PC-9 (cell line): Measurements from ENCODE around the gene VASP. TPM values are rescaled to one million over a fixed set of nuclear protein-coding genes. Genes with fewer than 3 reads are reported as not detected.

Source experiments
- BruUV-seq: library from RNA; stranded (reverse); fragments of 400-500 nt; replicated peaks from 2 replicates; lab custom pipeline; 2021; lab: Mats Ljungman, UMichigan
- CTCF ChIA-PET: fragments of 300-600 bp; sonication (Branson Sonifier 250); formaldehyde crosslinking; loops from one replicate; lab custom pipeline; 2022; ENCODE audit warnings: antibody characterized with exemption; lab: Charles Lee
- POLR2A ChIA-PET: fragments of 300-600 bp; sonication (Branson Sonifier 250); formaldehyde crosslinking; loops from one replicate; lab custom pipeline; 2022; ENCODE audit warnings: antibody characterized with exemption; ENCODE audit not compliant: unreplicated experiment; lab: Charles Lee
- DNase-seq, 2 experiments: peaks; one replicate each; pipeline versions ENCODE4 v3.0.0 to v3.0.0-alpha.2; 2015 to 2022; ENCODE audit warnings: mixed read lengths in 1 of 2
- H2AFZ ChIP-seq: fragments of 200-600 bp; sonication (generic); 2 replicates; pipeline ENCODE4 v1.8.1; 2017; ENCODE audit warnings: antibody characterized with exemption
- H3F3A ChIP-seq: fragments of 200-600 bp; sonication (generic); 2 replicates; pipeline ENCODE4 v1.8.1; 2017; ENCODE audit warnings: antibody characterized with exemption, mild to moderate bottlenecking, low read depth; ENCODE audit not compliant: insufficient read depth
- H3K27ac ChIP-seq: fragments of 200-600 bp; sonication (generic); 2 replicates; pipeline ENCODE4 v1.6.1; 2016; ENCODE audit warnings: mixed run types
- H3K27me3 ChIP-seq: fragments of 200-600 bp; sonication (generic); 2 replicates; pipeline ENCODE4 v1.6.1; 2016; ENCODE audit warnings: low read depth, mixed run types; ENCODE audit not compliant: insufficient read depth
- H3K36me3 ChIP-seq: fragments of 200-600 bp; sonication (generic); 2 replicates; pipeline ENCODE4 v1.6.1; 2016; ENCODE audit warnings: low read depth, mixed run types
- H3K4me1 ChIP-seq: fragments of 200-600 bp; sonication (generic); replicated peaks from 2 replicates; pipeline ENCODE4 v1.6.1; 2016; ENCODE audit warnings: mixed run types; ENCODE audit not compliant: insufficient read depth
- H3K4me2 ChIP-seq: fragments of 200-600 bp; sonication (generic); 2 replicates; pipeline ENCODE4 v1.6.1; 2017; ENCODE audit warnings: mixed run types
- H3K4me3 ChIP-seq: fragments of 200-600 bp; sonication (generic); 2 replicates; pipeline ENCODE4 v1.6.1; 2016; ENCODE audit warnings: mixed run types
- H3K79me2 ChIP-seq: fragments of 200-600 bp; sonication (generic); 2 replicates; pipeline ENCODE4 v1.6.1; 2017; ENCODE audit warnings: low read depth, mixed run types
- H3K9me2 ChIP-seq: fragments of 200-600 bp; sonication (generic); 2 replicates; pipeline ENCODE4 v1.8.1; 2017; ENCODE audit warnings: mild to moderate bottlenecking; ENCODE audit not compliant: insufficient read depth
- H3K9me3 ChIP-seq: fragments of 200-600 bp; sonication (generic); 2 replicates; pipeline ENCODE4 v1.8.1; 2016; ENCODE audit warnings: low read depth; ENCODE audit not compliant: insufficient read depth
- H4K20me1 ChIP-seq: fragments of 200-600 bp; sonication (generic); 2 replicates; pipeline ENCODE4 v1.8.1; 2017; ENCODE audit not compliant: insufficient read depth
- EZH2 ChIP-seq: fragments of 200-600 bp; sonication (generic); IDR thresholded peaks from 2 replicates; pipeline ENCODE4 v1.8.0; 2017; ENCODE audit warnings: antibody characterized with exemption, low read depth
- intact Hi-C: fragments of 100-400 bp; cut with micrococcal nuclease; formaldehyde crosslinking; loops from one replicate; pipeline ENCODE4 v1.10.0; 2022; ENCODE audit not compliant: unreplicated experiment
- total RNA-seq: library from RNA; stranded (reverse); gene quantifications from 2 replicates; pipeline ENCODE4 v1.2.3, GENCODE V29; 2021
- TF ChIP-seq, protein P1 (sequence below): fragments of 200-600 bp; sonication (generic); conservative IDR thresholded peaks from 2 replicates; pipeline ENCODE4 v1.6.1; 2017; ENCODE audit warnings: mixed run types, antibody characterized with exemption, mild to moderate bottlenecking, moderate library complexity

The VASP gene
- total RNA-seq, 1 experiment from 2014 or later, result 123 TPM

DNA sequence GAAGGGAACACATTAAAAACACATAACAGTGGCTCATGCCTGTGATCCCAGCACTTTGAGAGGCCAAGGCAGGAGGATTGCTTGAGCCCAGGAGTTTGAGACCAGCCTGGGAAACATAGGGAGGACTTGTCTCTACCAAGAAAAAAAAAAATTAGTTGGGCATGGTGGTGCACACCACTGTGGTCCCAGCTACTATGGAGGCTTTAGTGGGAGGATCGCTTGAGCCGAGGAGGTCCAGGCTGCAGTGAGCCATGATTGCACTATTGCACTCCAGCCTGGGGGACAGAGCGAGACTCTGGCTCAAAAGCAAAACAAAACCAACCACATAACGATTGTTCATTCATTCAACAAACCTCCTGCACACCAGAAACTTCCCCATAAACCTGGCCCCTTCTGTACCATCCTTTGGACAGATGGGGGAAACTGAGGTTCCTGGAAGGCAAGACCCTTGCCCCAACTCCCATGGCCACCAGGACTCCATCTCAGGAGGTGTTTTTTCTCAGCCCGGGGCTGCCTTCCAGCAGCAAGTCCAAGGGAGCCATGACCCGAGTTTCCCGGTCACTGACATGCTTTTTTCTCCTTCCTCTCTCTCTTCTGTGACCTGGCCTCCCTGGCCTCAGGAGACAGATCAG, 35.2 kb upstream of the VASP start:
- BruUV-seq, result no TSS peak

GRCh38 chr19:45472563-45473366, 34.5 kb upstream of the VASP start:
- H3K27ac ChIP-seq, result no peak overlapping the region
- H3K9me2 ChIP-seq, result no peaks in the 10 kb centered on the region
- TF ChIP-seq, protein P1, sequence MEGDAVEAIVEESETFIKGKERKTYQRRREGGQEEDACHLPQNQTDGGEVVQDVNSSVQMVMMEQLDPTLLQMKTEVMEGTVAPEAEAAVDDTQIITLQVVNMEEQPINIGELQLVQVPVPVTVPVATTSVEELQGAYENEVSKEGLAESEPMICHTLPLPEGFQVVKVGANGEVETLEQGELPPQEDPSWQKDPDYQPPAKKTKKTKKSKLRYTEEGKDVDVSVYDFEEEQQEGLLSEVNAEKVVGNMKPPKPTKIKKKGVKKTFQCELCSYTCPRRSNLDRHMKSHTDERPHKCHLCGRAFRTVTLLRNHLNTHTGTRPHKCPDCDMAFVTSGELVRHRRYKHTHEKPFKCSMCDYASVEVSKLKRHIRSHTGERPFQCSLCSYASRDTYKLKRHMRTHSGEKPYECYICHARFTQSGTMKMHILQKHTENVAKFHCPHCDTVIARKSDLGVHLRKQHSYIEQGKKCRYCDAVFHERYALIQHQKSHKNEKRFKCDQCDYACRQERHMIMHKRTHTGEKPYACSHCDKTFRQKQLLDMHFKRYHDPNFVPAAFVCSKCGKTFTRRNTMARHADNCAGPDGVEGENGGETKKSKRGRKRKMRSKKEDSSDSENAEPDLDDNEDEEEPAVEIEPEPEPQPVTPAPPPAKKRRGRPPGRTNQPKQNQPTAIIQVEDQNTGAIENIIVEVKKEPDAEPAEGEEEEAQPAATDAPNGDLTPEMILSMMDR, result no peak
- no peak for TF ChIP-seq EZH2
- intact Hi-C loops, result no loop called here
- DNase-seq, result no peak
- H2AFZ ChIP-seq, result no peak overlapping the region
- H3F3A ChIP-seq, result peaks cover 38% of the 10 kb centered on the region
- no peaks in the 10 kb centered on the region for H3K79me2 ChIP-seq
- no peaks in the 10 kb centered on the region; the same call in 1 of the 2 replicates for H4K20me1 ChIP-seq
- BruUV-seq, result no TSS peak
- CTCF ChIA-PET, result interaction anchor here (0.6 kb wide), 1 partner anchor 12 kb away, joined by 4 read pairs; no protein-coding TSS in a partner anchor
- POLR2A ChIA-PET, result no interaction called here
- H3K4me1 ChIP-seq, result peaks cover 22% of the 10 kb centered on the region
- H3K27me3 ChIP-seq, result no peaks in the 10 kb centered on the region
- no peak overlapping the region for H3K4me3 ChIP-seq
- no peaks in the 10 kb centered on the region for H3K36me3 ChIP-seq
- H3K9me3 ChIP-seq, result no peaks in the 10 kb centered on the region
- H3K4me2 ChIP-seq, result no peak overlapping the region

More for the DNA sequence above, 35.2 kb upstream of the VASP start:
- Histone ChIP-seq H3K27me3 (no peaks in the 10 kb centered on the region), H3F3A (peaks cover 39% of the 10 kb centered on the region; the same call in 1 of the 2 replicates), H3K4me2 (no peak overlapping the region), H3K27ac (no peak overlapping the region), H4K20me1 (no peaks in the 10 kb centered on the region; the same call in 1 of the 2 replicates), H3K9me2 (no peaks in the 10 kb centered on the region), H3K9me3 (no peaks in the 10 kb centered on the region), H3K4me1 (peaks cover 17% of the 10 kb centered on the region), H2AFZ (no peak overlapping the region), H3K79me2 (no peaks in the 10 kb centered on the region), H3K4me3 (no peak overlapping the region), H3K36me3 (no peaks in the 10 kb centered on the region)
- intact Hi-C loops, result no loop called here
- TF ChIP-seq, protein P1, result no peak
- TF ChIP-seq EZH2, result no peak
- no peak for DNase-seq
- ChIA-PET CTCF (interaction anchor here (0.7 kb wide), 1 partner anchor 19 kb away, joined by 4 read pairs; no protein-coding TSS in a partner anchor), POLR2A (no interaction called here)

- no peak for TF ChIP-seq EZH2
- TF ChIP-seq, protein P1, result no peak
- intact Hi-C loops, result no loop called here
- H3K4me1 ChIP-seq, result peaks cover 22% of the 10 kb centered on the region
These were observed 34.0 kb upstream of the VASP start for GRCh38 chr19:45473367-45473681.

More at GRCh38 chr19:45473367-45473681, 34.0 kb upstream of the VASP start:
- Histone ChIP-seq H3K79me2 (no peaks in the 10 kb centered on the region), H3K4me2 (no peak overlapping the region), H3K9me3 (no peaks in the 10 kb centered on the region), H3K27me3 (no peaks in the 10 kb centered on the region), H3K36me3 (no peaks in the 10 kb centered on the region), H3F3A (peaks cover 40% of the 10 kb centered on the region), H4K20me1 (no peaks in the 10 kb centered on the region), H3K9me2 (no peaks in the 10 kb centered on the region), H3K27ac (no peak overlapping the region), H3K4me3 (no peak overlapping the region), H2AFZ (no peak overlapping the region)
- BruUV-seq, result no TSS peak
- ChIA-PET POLR2A (no interaction called here), CTCF (interaction anchor here (0.6 kb wide), 1 partner anchor 12 kb away, joined by 4 read pairs; no protein-coding TSS in a partner anchor)
- DNase-seq, result no peak
